Activated CD4-positive, alpha-beta T cell treated with anti-CD3 and anti-CD28 coated beads, Interleukin-10, Interleukin-2, amounts not matched to agents 100 ng/mL and 50 ng/mL, durations not matched to agents 16 hours and 8 hours (primary cell): ENCODE results near the gene ITCH.
A peak's percentile ranks its signal among the peaks of the same experiment; 100 is the strongest.
"Not testable (repeated sequence)": the region's sequence is repeated elsewhere in the genome, so short reads cannot be mapped to it uniquely, and the experiment has no call there.

Experiments
- DNase-seq: peaks from one replicate; pipeline ENCODE4 v3.0.0-alpha.2; 2020

ITCH gene

GRCh38 chr20:34363062-34363464, at the start of gene ITCH:
TSS of gene ITCH (plus strand) at chr20:34363273. CDS start at chr20:34393812, 30,539 bp downstream.
- peak; percentile 96 for DNase-seq

GRCh38 chr20:34315236-34315635, 47.8 kb upstream of the ITCH start:
- DNase-seq, result no peak

- no peak for DNase-seq
These were observed 46.8 kb upstream of the ITCH start for GRCh38 chr20:34316196-34316814.

- DNase-seq, result no peak
These were observed 44.2 kb upstream of the ITCH start for GRCh38 chr20:34318609-34319443.

- DNase-seq, result no peak
These were observed 42.2 kb upstream of the ITCH start for GRCh38 chr20:34320861-34321260.

GRCh38 chr20:34322267-34323105, 40.6 kb upstream of the ITCH start:
- no peak for DNase-seq

GRCh38 chr20:34324541-34324940, 38.5 kb upstream of the ITCH start:
- no peak for DNase-seq

GRCh38 chr20:34328207-34328606, 34.9 kb upstream of the ITCH start:
- not testable (repeated sequence) for DNase-seq

GRCh38 chr20:34328928-34329677, 34.0 kb upstream of the ITCH start:
- no peak for DNase-seq

GRCh38 chr20:34330861-34331544, 32.1 kb upstream of the ITCH start:
- DNase-seq, result not testable (repeated sequence)

GRCh38 chr20:34331838-34332237, 31.2 kb upstream of the ITCH start:
- DNase-seq, result no peak

GRCh38 chr20:34332262-34332920, 30.7 kb upstream of the ITCH start:
- no peak for DNase-seq

- no peak for DNase-seq
These were observed 29.3 kb upstream of the ITCH start for GRCh38 chr20:34333786-34334185.

GRCh38 chr20:34334654-34335407, 28.2 kb upstream of the ITCH start:
- no peak for DNase-seq

- no peak for DNase-seq
These were observed 25.5 kb upstream of the ITCH start for GRCh38 chr20:34337544-34337943.

GRCh38 chr20:34337982-34338726, 24.9 kb upstream of the ITCH start:
- no peak for DNase-seq

- not testable (repeated sequence) for DNase-seq
These were observed 22.3 kb upstream of the ITCH start for GRCh38 chr20:34340726-34341125.

- DNase-seq, result not testable (repeated sequence)
These were observed 21.9 kb upstream of the ITCH start for GRCh38 chr20:34341199-34341598.

GRCh38 chr20:34343458-34344211, 19.4 kb upstream of the ITCH start:
- no peak for DNase-seq
